GM12872 (cell line): ENCODE measurements around the gene NFE2.

ENCODE experiments used
- CTCF ChIP-seq: IDR thresholded peaks from 3 replicates; pipeline ENCODE4 v1.5.1; 2011; ENCODE audit warnings: low read depth, mild to moderate bottlenecking, low read length, moderate library complexity; ENCODE audit not compliant: insufficient read depth

NFE2 gene

GRCh38 chr12:54337854-54338650 lies 37.2 kb upstream of the NFE2 start:
- TF ChIP-seq CTCF, result no peak

- TF ChIP-seq CTCF, result no peak
These were observed 36.5 kb upstream of the NFE2 start for GRCh38 chr12:54337280-54337842.

GRCh38 chr12:54333420-54334034 lies 32.7 kb upstream of the NFE2 start:
- TF ChIP-seq CTCF, result no peak

GRCh38 chr12:54331461-54331860 lies 30.6 kb upstream of the NFE2 start:
- TF ChIP-seq CTCF, result no peak

- TF ChIP-seq CTCF, result no peak
These were observed 29.6 kb upstream of the NFE2 start for GRCh38 chr12:54330442-54330841.

GRCh38 chr12:54329759-54330158 lies 28.9 kb upstream of the NFE2 start:
- TF ChIP-seq CTCF, result no peak

- TF ChIP-seq CTCF, result no peak
These were observed 28.0 kb upstream of the NFE2 start for GRCh38 chr12:54328595-54329337.
